ENCODE measurements around the gene HGF. TPM values are rescaled to one million over a fixed set of nuclear protein-coding genes. Genes with fewer than 3 reads are reported as not detected.

The HGF gene
- polyA plus RNA-seq, 1 experiment: 129 TPM

DNA sequence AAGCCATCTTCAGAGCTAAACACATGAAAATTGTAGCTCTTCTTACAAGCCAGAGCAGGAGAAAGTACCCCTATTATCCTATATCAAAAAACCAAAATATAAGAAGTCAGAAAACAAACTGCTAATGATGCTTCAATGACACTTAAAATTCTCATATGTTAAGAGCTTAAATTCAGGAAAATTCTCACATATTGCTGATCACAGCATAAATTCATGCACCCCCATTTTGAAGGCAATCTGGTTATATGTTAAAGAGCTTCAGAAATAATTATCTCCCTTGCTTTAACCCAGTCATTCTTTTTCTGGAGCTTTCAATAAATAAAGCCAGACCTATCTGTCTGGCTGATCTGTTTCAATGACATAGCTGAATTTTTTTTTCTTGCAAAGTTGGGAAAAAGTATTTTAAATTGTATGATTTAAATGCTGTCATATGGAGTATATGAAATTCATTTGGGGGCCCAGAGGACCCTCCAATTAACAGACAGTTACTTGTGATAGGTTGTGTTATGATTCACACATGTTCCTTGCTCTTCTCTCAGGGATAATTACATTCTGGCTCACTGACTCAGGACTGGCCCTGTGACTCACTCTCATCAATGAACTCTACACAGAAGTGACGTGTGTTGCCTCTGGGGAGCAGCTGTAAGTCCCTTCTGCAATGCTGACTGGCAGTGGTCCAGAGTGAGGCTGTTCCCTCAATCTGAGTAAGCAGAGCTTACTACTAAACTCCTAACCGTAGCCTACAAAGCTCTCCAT, 85.2 kb downstream of the HGF start:
- H3K9me3 ChIP-seq (ENCODE audit: control insufficient read depth, insufficient read depth, low read length): no peaks in the 10 kb centered on the region
- ChIA-PET CTCF (interaction anchor here (0.8 kb wide), 1 partner anchor 16 kb away, joined by 3 read pairs; no protein-coding TSS in a partner anchor), POLR2A (interaction anchor here (0.6 to 1.4 kb wide), 4 partner anchors 16 to 85 kb away, joined by 3 to 11 read pairs (median 4); partner anchors contain the start of gene HGF)
- no peaks in the 10 kb centered on the region for H3K27me3 ChIP-seq (ENCODE audit: control insufficient read depth, insufficient read depth, low read length)
- peak; percentile 100 for DNase-seq (ENCODE audit: low read depth, low spot score)
- peak overlapping the region; percentile 93 for H3K27ac ChIP-seq (ENCODE audit: low read depth, low read length)
- H3K4me3 ChIP-seq (ENCODE audit: low read depth, low read length): no peak overlapping the region
- TF ChIP-seq, protein P1, sequence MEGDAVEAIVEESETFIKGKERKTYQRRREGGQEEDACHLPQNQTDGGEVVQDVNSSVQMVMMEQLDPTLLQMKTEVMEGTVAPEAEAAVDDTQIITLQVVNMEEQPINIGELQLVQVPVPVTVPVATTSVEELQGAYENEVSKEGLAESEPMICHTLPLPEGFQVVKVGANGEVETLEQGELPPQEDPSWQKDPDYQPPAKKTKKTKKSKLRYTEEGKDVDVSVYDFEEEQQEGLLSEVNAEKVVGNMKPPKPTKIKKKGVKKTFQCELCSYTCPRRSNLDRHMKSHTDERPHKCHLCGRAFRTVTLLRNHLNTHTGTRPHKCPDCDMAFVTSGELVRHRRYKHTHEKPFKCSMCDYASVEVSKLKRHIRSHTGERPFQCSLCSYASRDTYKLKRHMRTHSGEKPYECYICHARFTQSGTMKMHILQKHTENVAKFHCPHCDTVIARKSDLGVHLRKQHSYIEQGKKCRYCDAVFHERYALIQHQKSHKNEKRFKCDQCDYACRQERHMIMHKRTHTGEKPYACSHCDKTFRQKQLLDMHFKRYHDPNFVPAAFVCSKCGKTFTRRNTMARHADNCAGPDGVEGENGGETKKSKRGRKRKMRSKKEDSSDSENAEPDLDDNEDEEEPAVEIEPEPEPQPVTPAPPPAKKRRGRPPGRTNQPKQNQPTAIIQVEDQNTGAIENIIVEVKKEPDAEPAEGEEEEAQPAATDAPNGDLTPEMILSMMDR (IDR thresholded peaks at IDR 0.05; ENCODE audit: low read depth, low read length): no peak

DNA sequence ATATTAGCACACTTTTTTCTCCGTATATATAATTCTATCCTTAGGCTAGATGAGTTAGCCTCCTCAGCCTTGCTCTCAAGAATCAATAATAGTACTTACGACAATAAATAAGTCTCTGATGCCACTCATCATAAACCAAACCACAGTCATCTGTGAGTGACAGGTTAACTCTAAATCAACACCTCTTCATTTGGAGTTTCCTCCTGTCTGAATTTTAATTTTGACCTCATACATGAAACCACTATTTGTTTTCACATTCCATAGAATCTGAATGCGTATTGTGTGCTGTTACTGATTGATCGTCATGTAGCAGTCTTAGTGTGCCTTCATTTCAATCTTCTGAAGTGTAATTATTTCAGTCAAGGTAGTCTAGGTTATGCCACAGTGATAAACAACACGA, 85.8 kb downstream of the HGF start:
- ChIA-PET POLR2A (interaction anchor here (1.4 kb wide), 1 partner anchor 18 kb away, joined by 4 read pairs; no protein-coding TSS in a partner anchor), CTCF (interaction anchor here (0.8 kb wide), 1 partner anchor 17 kb away, joined by 3 read pairs; no protein-coding TSS in a partner anchor)
- TF ChIP-seq, protein P1 (IDR thresholded peaks at IDR 0.05; ENCODE audit: low read depth, low read length): no peak
- no peak for DNase-seq (ENCODE audit: low read depth, low spot score)
- Histone ChIP-seq H3K9me3 (ENCODE audit: control insufficient read depth, insufficient read depth, low read length) (no peaks in the 10 kb centered on the region), H3K27ac (ENCODE audit: low read depth, low read length) (no peak overlapping the region), H3K4me3 (ENCODE audit: low read depth, low read length) (no peak overlapping the region), H3K27me3 (ENCODE audit: control insufficient read depth, insufficient read depth, low read length) (no peaks in the 10 kb centered on the region)

DNA sequence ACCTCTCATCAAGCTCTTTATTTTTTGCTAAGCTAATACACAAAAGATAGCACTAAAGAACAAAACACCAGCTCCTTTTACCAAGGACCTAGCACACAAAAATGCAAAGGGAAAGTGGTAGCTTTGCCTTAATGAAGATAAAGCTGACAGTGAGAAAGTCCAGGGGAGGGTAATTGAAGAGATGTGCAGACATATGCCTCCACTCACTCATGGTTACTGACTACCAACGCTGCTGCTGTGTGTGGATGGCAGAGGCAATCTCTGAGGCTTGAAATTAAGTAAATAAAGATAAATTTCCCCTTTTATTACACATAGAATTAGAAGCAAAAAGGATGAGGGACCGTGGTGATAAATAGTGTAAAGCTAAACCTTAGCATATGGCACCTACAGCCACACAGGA, 87.0 kb downstream of the HGF start:
- Histone ChIP-seq H3K9me3 (ENCODE audit: control insufficient read depth, insufficient read depth, low read length) (no peaks in the 10 kb centered on the region), H3K27me3 (ENCODE audit: control insufficient read depth, insufficient read depth, low read length) (no peaks in the 10 kb centered on the region), H3K4me3 (ENCODE audit: low read depth, low read length) (no peak overlapping the region), H3K27ac (ENCODE audit: low read depth, low read length) (no peak overlapping the region)
- POLR2A ChIA-PET: no interaction called here
- no peak for DNase-seq (ENCODE audit: low read depth, low spot score)
- TF ChIP-seq, protein P1 (IDR thresholded peaks at IDR 0.05; ENCODE audit: low read depth, low read length): no peak
- CTCF ChIA-PET: no interaction called here

DNA sequence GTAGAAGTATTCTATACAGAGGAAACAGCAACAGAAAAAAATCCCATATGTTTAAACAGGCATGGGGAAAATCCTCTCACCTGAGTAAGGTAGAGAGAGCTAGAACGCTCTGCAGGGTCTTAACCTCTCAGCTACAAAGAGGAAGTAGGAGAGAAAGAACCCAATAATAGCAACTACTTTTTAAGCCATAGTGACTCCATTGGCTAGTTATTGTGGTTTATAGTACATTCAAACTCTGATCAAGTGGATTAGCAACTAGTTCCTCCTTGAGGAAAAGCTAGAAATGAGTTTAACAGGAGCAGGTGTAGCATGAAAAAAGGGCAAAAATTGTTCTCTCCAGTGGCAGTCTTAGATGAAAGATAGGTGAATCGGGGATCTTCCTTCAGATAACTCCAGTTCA, 89.7 kb downstream of the HGF start:
- Histone ChIP-seq H3K9me3 (ENCODE audit: control insufficient read depth, insufficient read depth, low read length) (no peaks in the 10 kb centered on the region), H3K27ac (ENCODE audit: low read depth, low read length) (no peak overlapping the region), H3K4me3 (ENCODE audit: low read depth, low read length) (no peak overlapping the region), H3K27me3 (ENCODE audit: control insufficient read depth, insufficient read depth, low read length) (no peaks in the 10 kb centered on the region)
- TF ChIP-seq, protein P1 (IDR thresholded peaks at IDR 0.05; ENCODE audit: low read depth, low read length): no peak
- CTCF ChIA-PET: no interaction called here
- DNase-seq (ENCODE audit: low read depth, low spot score): no peak
- POLR2A ChIA-PET: no interaction called here

DNA sequence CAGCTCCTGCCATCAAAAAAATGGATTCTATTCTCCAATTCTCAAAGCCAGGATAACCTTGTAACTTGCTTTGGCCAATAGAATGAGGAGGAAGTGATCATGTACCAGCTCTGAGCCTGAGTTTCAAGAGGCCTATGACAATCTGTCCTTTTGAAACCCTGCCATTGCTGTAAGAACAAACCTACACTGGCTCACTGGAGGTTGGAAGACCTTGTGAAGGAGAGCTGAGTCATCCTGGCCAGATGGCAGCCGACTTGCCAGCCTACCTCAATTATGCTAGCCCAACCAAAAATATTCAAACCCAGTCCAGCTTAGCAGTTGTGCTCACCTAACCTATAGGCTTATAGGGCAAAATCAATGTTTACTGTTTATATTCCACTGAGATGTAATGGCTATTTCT, 93.0 kb downstream of the HGF start:
- Histone ChIP-seq H3K9me3 (ENCODE audit: control insufficient read depth, insufficient read depth, low read length) (no peaks in the 10 kb centered on the region; the same call in 1 of the 2 replicates), H3K27me3 (ENCODE audit: control insufficient read depth, insufficient read depth, low read length) (no peaks in the 10 kb centered on the region), H3K4me3 (ENCODE audit: low read depth, low read length) (no peak overlapping the region), H3K27ac (ENCODE audit: low read depth, low read length) (no peak overlapping the region)
- ChIA-PET CTCF (no interaction called here), POLR2A (interaction anchor here (1.1 kb wide), 1 partner anchor 16 kb away, joined by 3 read pairs; no protein-coding TSS in a partner anchor)
- no peak for DNase-seq (ENCODE audit: low read depth, low spot score)
- TF ChIP-seq, protein P1 (IDR thresholded peaks at IDR 0.05; ENCODE audit: low read depth, low read length): no peak
